ACC112 (cell line): Measurements from ENCODE around the gene DIAPH2.
A peak's percentile ranks its signal among the peaks of the same experiment; 100 is the strongest.

Experiments used
- H2AFZ ChIP-seq: fragments of 200-600 bp; sonication (generic); one replicate; pipeline ENCODE4 v1.6.0; 2017; ENCODE audit warnings: antibody characterized with exemption, low read length; ENCODE audit not compliant: unreplicated experiment
- H3K27ac ChIP-seq: fragments of 200-600 bp; sonication (generic); 2 replicates; pipeline ENCODE4 v1.5.1; 2014; ENCODE audit warnings: low read depth, mild to moderate bottlenecking, antibody characterized with exemption, low read length, moderate library complexity
- H3K27me3 ChIP-seq: fragments of 200-600 bp; sonication (generic); 2 replicates; pipeline ENCODE4 v1.6.1; 2014; ENCODE audit warnings: mild to moderate bottlenecking, antibody characterized with exemption, low read length, moderate library complexity, mixed read lengths; ENCODE audit not compliant: insufficient read depth
- H3K36me3 ChIP-seq: fragments of 200-600 bp; sonication (generic); 2 replicates; pipeline ENCODE4 v1.6.1; 2016; ENCODE audit warnings: mild to moderate bottlenecking, antibody characterized with exemption, low read length, moderate library complexity, mixed read lengths; ENCODE audit not compliant: insufficient read depth
- H3K4me1 ChIP-seq: fragments of 200-600 bp; sonication (generic); one replicate; pipeline ENCODE4 v1.6.1; 2016; ENCODE audit warnings: low read length, mixed read lengths; ENCODE audit not compliant: insufficient read depth, unreplicated experiment, control insufficient read depth
- H3K4me3 ChIP-seq: fragments of 200-600 bp; sonication (generic); 2 replicates; pipeline ENCODE4 v1.5.1; 2014; ENCODE audit warnings: mild to moderate bottlenecking, low read depth, low read length
- H3K79me2 ChIP-seq: fragments of 200-600 bp; sonication (generic); one replicate; pipeline ENCODE4 v1.6.0; 2016; ENCODE audit warnings: low read length; ENCODE audit not compliant: control insufficient read depth, unreplicated experiment, insufficient read depth

DIAPH2 gene

GRCh38 chrX:96753230-96753629 lies 68.6 kb downstream of the DIAPH2 start:
- Histone ChIP-seq H3K27me3 (no peaks in the 10 kb centered on the region), H3K4me3 (no peak overlapping the region), H3K27ac (no peak overlapping the region), H3K36me3 (no peaks in the 10 kb centered on the region), H3K4me1 (no peaks in the 10 kb centered on the region), H2AFZ (no peak overlapping the region), H3K79me2 (no peaks in the 10 kb centered on the region)

- Histone ChIP-seq H3K79me2 (no peaks in the 10 kb centered on the region), H3K4me3 (no peak overlapping the region), H3K36me3 (no peaks in the 10 kb centered on the region), H3K27me3 (no peaks in the 10 kb centered on the region), H2AFZ (no peak overlapping the region), H3K27ac (no peak overlapping the region), H3K4me1 (no peaks in the 10 kb centered on the region)
Measured at GRCh38 chrX:96756491-96756890, 71.8 kb downstream of the DIAPH2 start.

- no peaks in the 10 kb centered on the region for H3K36me3 ChIP-seq
- H2AFZ ChIP-seq: no peak overlapping the region
- no peaks in the 10 kb centered on the region for H3K79me2 ChIP-seq
- H3K4me3 ChIP-seq: no peak overlapping the region
- no peaks in the 10 kb centered on the region for H3K4me1 ChIP-seq
- no peaks in the 10 kb centered on the region for H3K27me3 ChIP-seq
- no peak overlapping the region for H3K27ac ChIP-seq
Measured at GRCh38 chrX:96761566-96761965, 76.9 kb downstream of the DIAPH2 start.

GRCh38 chrX:96763608-96764007 lies 79.0 kb downstream of the DIAPH2 start:
- H3K4me3 ChIP-seq: no peak overlapping the region
- no peaks in the 10 kb centered on the region for H3K36me3 ChIP-seq
- no peaks in the 10 kb centered on the region for H3K79me2 ChIP-seq
- no peak overlapping the region for H2AFZ ChIP-seq
- H3K4me1 ChIP-seq: no peaks in the 10 kb centered on the region
- no peaks in the 10 kb centered on the region for H3K27me3 ChIP-seq
- H3K27ac ChIP-seq: no peak overlapping the region

GRCh38 chrX:96764864-96765263 lies 80.2 kb downstream of the DIAPH2 start:
- Histone ChIP-seq H3K4me3 (no peak overlapping the region), H3K27ac (no peak overlapping the region), H3K79me2 (no peaks in the 10 kb centered on the region), H3K4me1 (no peaks in the 10 kb centered on the region), H3K27me3 (no peaks in the 10 kb centered on the region), H2AFZ (no peak overlapping the region), H3K36me3 (no peaks in the 10 kb centered on the region)

- Histone ChIP-seq H2AFZ (no peak overlapping the region), H3K27me3 (no peaks in the 10 kb centered on the region), H3K79me2 (no peaks in the 10 kb centered on the region), H3K4me1 (no peaks in the 10 kb centered on the region), H3K36me3 (no peaks in the 10 kb centered on the region), H3K27ac (no peak overlapping the region), H3K4me3 (no peak overlapping the region)
Measured at GRCh38 chrX:96770315-96770714, 85.7 kb downstream of the DIAPH2 start.

- Histone ChIP-seq H3K4me1 (no peaks in the 10 kb centered on the region), H3K79me2 (no peaks in the 10 kb centered on the region)
Measured at GRCh38 chrX:96771486-96771885, 86.8 kb downstream of the DIAPH2 start.

GRCh38 chrX:96774116-96774515 lies 89.5 kb downstream of the DIAPH2 start:
- Histone ChIP-seq H3K4me1 (peaks cover 6% of the 10 kb centered on the region), H3K79me2 (no peaks in the 10 kb centered on the region), H3K27ac (no peak overlapping the region), H3K27me3 (no peaks in the 10 kb centered on the region), H3K36me3 (no peaks in the 10 kb centered on the region), H3K4me3 (no peak overlapping the region), H2AFZ (no peak overlapping the region)

More at GRCh38 chrX:96771486-96771885, 86.8 kb downstream of the DIAPH2 start:
- Histone ChIP-seq H3K27ac (no peak overlapping the region), H3K27me3 (no peaks in the 10 kb centered on the region), H3K36me3 (no peaks in the 10 kb centered on the region), H3K4me3 (no peak overlapping the region), H2AFZ (no peak overlapping the region)

GRCh38 chrX:96776966-96777365 lies 92.3 kb downstream of the DIAPH2 start:
- Histone ChIP-seq H3K4me3 (no peak overlapping the region), H3K27ac (0 out of 2 replicates have a peak overlapping the region, but pooled peaks have one; percentile 9), H3K27me3 (no peaks in the 10 kb centered on the region), H3K79me2 (no peaks in the 10 kb centered on the region), H3K36me3 (no peaks in the 10 kb centered on the region), H3K4me1 (peaks cover 6% of the 10 kb centered on the region), H2AFZ (no peak overlapping the region)

GRCh38 chrX:96791559-96791958 lies 106.9 kb downstream of the DIAPH2 start:
- no peaks in the 10 kb centered on the region for H3K4me1 ChIP-seq
- no peak overlapping the region for H3K4me3 ChIP-seq
- H2AFZ ChIP-seq: no peak overlapping the region
- H3K27ac ChIP-seq: no peak overlapping the region
- H3K27me3 ChIP-seq: no peaks in the 10 kb centered on the region
- H3K79me2 ChIP-seq: peaks cover 3% of the 10 kb centered on the region
- no peaks in the 10 kb centered on the region for H3K36me3 ChIP-seq

- Histone ChIP-seq H2AFZ (no peak overlapping the region), H3K27me3 (no peaks in the 10 kb centered on the region), H3K27ac (no peak overlapping the region), H3K4me3 (no peak overlapping the region), H3K79me2 (peaks cover 3% of the 10 kb centered on the region), H3K4me1 (no peaks in the 10 kb centered on the region), H3K36me3 (no peaks in the 10 kb centered on the region)
Measured at GRCh38 chrX:96792047-96792446, 107.4 kb downstream of the DIAPH2 start.
